ENCODE results near the gene MLLT3. TPM values are rescaled to one million over a fixed set of nuclear protein-coding genes. Genes with fewer than 3 reads are reported as not detected.

Gene MLLT3
- total and polyA plus RNA-seq, 2 of the 8 experiments (the other 6 are each of a cell fraction or from before 2014, with no cell fraction given) = 5.9 to 9.6 TPM

DNA sequence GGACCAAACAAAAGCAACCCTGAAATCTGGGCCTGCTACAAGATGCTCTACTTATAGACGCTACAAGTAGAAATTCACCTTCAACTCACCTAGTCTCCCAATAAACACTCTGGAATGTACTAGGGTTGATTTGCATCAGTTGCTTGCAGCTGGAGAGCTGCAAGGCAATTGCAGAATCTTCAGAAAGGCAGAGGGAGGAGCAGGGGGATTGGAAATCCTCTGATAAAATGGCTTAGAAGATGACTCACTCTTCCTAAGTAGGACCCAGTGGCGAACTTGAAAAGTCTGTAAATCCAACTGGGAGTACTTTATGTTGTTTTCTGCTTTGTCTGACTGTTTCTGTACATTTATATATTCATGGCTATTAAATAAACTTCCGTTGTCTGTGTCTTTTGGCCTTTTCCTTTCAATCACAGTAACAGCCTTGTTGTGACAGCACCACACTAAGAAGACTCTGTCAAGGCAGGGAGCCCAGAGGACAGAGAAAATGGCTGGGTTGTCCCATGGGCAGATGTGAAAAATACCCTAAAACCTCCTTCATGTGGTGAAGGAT is 14.7 kb upstream of the MLLT3 start:
- no peak overlapping the region for H2BK120ac ChIP-seq (replicated peaks; ENCODE audit: low read depth, low read length)
- no peak overlapping the region for H2BK15ac ChIP-seq (ENCODE audit: low read length)
- H3K36me3 ChIP-seq (ENCODE audit: control insufficient read depth in 2 of 4, insufficient read depth in 4 of 4, low read length in 3 of 4) = no peaks in the 10 kb centered on the region
- no peak overlapping the region for H3K4me3 ChIP-seq (ENCODE audit: extremely low read depth in 1 of 4, insufficient read depth in 2 of 4, low read depth in 3 of 4, low read length in 4 of 4)
- H3K79me2 ChIP-seq (ENCODE audit: control insufficient read depth in 1 of 2, insufficient read depth in 2 of 2, low read length in 2 of 2) = no peaks in the 10 kb centered on the region
- H2AK5ac ChIP-seq (ENCODE audit: low read depth, low read length) = no peak overlapping the region
- no peak overlapping the region for H3K27ac ChIP-seq (ENCODE audit: low read depth, low read length)
- POLR2A ChIA-PET (ENCODE audit: partially characterized antibody) = interaction anchor here (0.8 to 3.6 kb wide), 3 partner anchors 15 to 47 kb away, joined by 3 to 16 read pairs (median 4); partner anchors contain the start of gene FOCAD
- no peaks in the 10 kb centered on the region for H3K27me3 ChIP-seq (replicated peaks in 1 of 4; ENCODE audit: control insufficient read depth in 3 of 4, extremely low read depth in 1 of 4, insufficient read depth in 3 of 4, low read length in 3 of 4)
- DNase-seq (ENCODE audit: low read depth in 1 of 2, low spot score in 2 of 2) (no peak), FAIRE-seq (no peak)
- no peak overlapping the region for H2BK5ac ChIP-seq (ENCODE audit: low read depth, low read length)
- H3K79me1 ChIP-seq (ENCODE audit: low read depth, low read length) = no peaks in the 10 kb centered on the region
- CTCF ChIA-PET (ENCODE audit: partially characterized antibody) = interaction anchor here (4.7 kb wide), 1 partner anchor 11 kb away, joined by 37 read pairs; no protein-coding TSS in a partner anchor
- no peaks in the 10 kb centered on the region for H3K9me3 ChIP-seq (ENCODE audit: insufficient read depth in 2 of 2, low read depth in 1 of 2, low read length in 1 of 2)
- WGBS, 2 experiments (ENCODE audit: extremely low coverage in 1 of 2, insufficient coverage in 1 of 2, insufficient read length in 1 of 2, insufficient replicate concordance in 2 of 2, low coverage in 1 of 2, low lambda C conversion rate in 2 of 2, missing lambda C conversion rate in 1 of 2) = 72% methylated on average over 3 of the region's 3 CpGs; no CpG with 5 or more reads in 1 of the 2 experiments
- no peak overlapping the region for H3K23ac ChIP-seq (ENCODE audit: insufficient read length)
- H2BK12ac ChIP-seq (ENCODE audit: low read depth, low read length) = no peak overlapping the region
- H3K9ac ChIP-seq (replicated peaks in 1 of 4; ENCODE audit: extremely low read depth in 1 of 4, low read depth in 3 of 4, low read length in 3 of 4) = no peak overlapping the region
- no peaks in the 10 kb centered on the region for H3K23me2 ChIP-seq (ENCODE audit: low read depth, low read length)
- H3K14ac ChIP-seq (ENCODE audit: insufficient read length) = no peak overlapping the region
- no peaks in the 10 kb centered on the region for H4K20me1 ChIP-seq (replicated peaks in 1 of 2; ENCODE audit: control insufficient read depth in 1 of 2, insufficient read depth in 2 of 2, low read length in 2 of 2)
- H3K4me2 ChIP-seq (ENCODE audit: insufficient read depth in 1 of 2, low read depth in 2 of 2, low read length in 2 of 2) = no peak overlapping the region
- H3K18ac ChIP-seq (ENCODE audit: extremely low read depth, low read length) = no peak overlapping the region
- no peak overlapping the region for H3K4ac ChIP-seq (replicated peaks; ENCODE audit: insufficient read length, low read depth, low read length)
- no peak overlapping the region for H2BK20ac ChIP-seq (ENCODE audit: low read length)
- no peak overlapping the region for H4K91ac ChIP-seq (replicated peaks; ENCODE audit: insufficient read length, low read length)
- 0 out of 2 replicates have a peak overlapping the region, but pooled peaks have one; percentile 37 for H2AFZ ChIP-seq (ENCODE audit: low read length)
- peaks cover 0 to 4% (median 4%) of the 10 kb centered on the region in 4 experiments; a peak in 4 of 7 replicates for H3K4me1 ChIP-seq (replicated peaks in 1 of 4; ENCODE audit: control insufficient read depth in 3 of 4, insufficient read depth in 4 of 4, low read length in 3 of 4)
- H3K56ac ChIP-seq (replicated peaks; ENCODE audit: insufficient read length, low read depth, low read length) = no peak overlapping the region
- H4K5ac ChIP-seq (ENCODE audit: insufficient read length, low read depth, low read length) = no peak overlapping the region
- no peak overlapping the region for H4K8ac ChIP-seq (ENCODE audit: extremely low read depth, insufficient read depth, low read length)
- no peak for TF ChIP-seq TCF12 (IDR thresholded peaks at IDR 0.05; ENCODE audit: low read depth, low read length)
- TF ChIP-seq PHF8 (conservative IDR thresholded peaks at IDR 0.05; ENCODE audit: low read depth, low read length) = no peak
- TF ChIP-seq, protein P1, sequence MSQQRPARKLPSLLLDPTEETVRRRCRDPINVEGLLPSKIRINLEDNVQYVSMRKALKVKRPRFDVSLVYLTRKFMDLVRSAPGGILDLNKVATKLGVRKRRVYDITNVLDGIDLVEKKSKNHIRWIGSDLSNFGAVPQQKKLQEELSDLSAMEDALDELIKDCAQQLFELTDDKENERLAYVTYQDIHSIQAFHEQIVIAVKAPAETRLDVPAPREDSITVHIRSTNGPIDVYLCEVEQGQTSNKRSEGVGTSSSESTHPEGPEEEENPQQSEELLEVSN (IDR thresholded peaks at IDR 0.05) = no peak
- TF ChIP-seq JUN (IDR thresholded peaks at IDR 0.05; ENCODE audit: low read depth, low read length) = no peak
- no peak for TF ChIP-seq NRF1 (IDR thresholded peaks at IDR 0.05; ENCODE audit: low read depth, low read length)

Data from H1 (cell line).